IPS-11a (cell line): ENCODE data around the gene ASB6.

Experiments
- H3K4me3 ChIP-seq: one replicate; pipeline ENCODE4 v1.5.1; 2013; ENCODE audit warnings: low read depth, low read length, control low read depth

ASB6 gene

GRCh38 chr9:129627556-129628440 lies 14.2 kb downstream of the ASB6 start:
- H3K4me3 ChIP-seq, result no peak overlapping the region

- H3K4me3 ChIP-seq, result peak overlapping the region; percentile 85
Observed at GRCh38 chr9:129626625-129627284, 15.2 kb downstream of the ASB6 start.

- H3K4me3 ChIP-seq, result peak within 1 kb of the TSS; percentile 85
Observed at GRCh38 chr9:129626079-129626624, 15.8 kb downstream of the ASB6 start, which contains the start of gene NTMT1. Gene NTMT1 (plus strand): TSS chr9:129626163. CDS start chr9:129632704, 6,541 bp downstream.

GRCh38 chr9:129624947-129625346 lies 17.0 kb downstream of the ASB6 start:
- no peak overlapping the region for H3K4me3 ChIP-seq

- no peak overlapping the region for H3K4me3 ChIP-seq
Observed at GRCh38 chr9:129624168-129624759, 17.7 kb downstream of the ASB6 start.

GRCh38 chr9:129623331-129623730 lies 18.6 kb downstream of the ASB6 start:
- no peak overlapping the region for H3K4me3 ChIP-seq

GRCh38 chr9:129620669-129621295 lies 21.2 kb downstream of the ASB6 start, which contains the start of gene C9orf50:
Gene C9orf50 (minus strand): TSS chr9:129621101. CDS start chr9:129620574, 527 bp downstream.
- peak within 1 kb of the TSS; percentile 43 for H3K4me3 ChIP-seq

- H3K4me3 ChIP-seq, result peak overlapping the region; percentile 43
Observed at GRCh38 chr9:129619787-129620668, 21.9 kb downstream of the ASB6 start.

- H3K4me3 ChIP-seq, result no peak overlapping the region
Observed at GRCh38 chr9:129617167-129617566, 24.8 kb downstream of the ASB6 start.

GRCh38 chr9:129615407-129616285 lies 26.3 kb downstream of the ASB6 start:
- H3K4me3 ChIP-seq, result no peak overlapping the region

- H3K4me3 ChIP-seq, result no peak overlapping the region
Observed at GRCh38 chr9:129614932-129615331, 27.0 kb downstream of the ASB6 start.

- H3K4me3 ChIP-seq, result no peak overlapping the region
Observed at GRCh38 chr9:129613520-129614175, 28.3 kb downstream of the ASB6 start.

GRCh38 chr9:129612815-129613519 lies 29.0 kb downstream of the ASB6 start:
- no peak overlapping the region for H3K4me3 ChIP-seq

GRCh38 chr9:129612123-129612522 lies 29.8 kb downstream of the ASB6 start:
- H3K4me3 ChIP-seq, result no peak overlapping the region

- no peak overlapping the region for H3K4me3 ChIP-seq
Observed at GRCh38 chr9:129611307-129611800, 30.6 kb downstream of the ASB6 start.

GRCh38 chr9:129610473-129611306 lies 31.3 kb downstream of the ASB6 start:
- H3K4me3 ChIP-seq, result peak overlapping the region; percentile 43

- peak overlapping the region; percentile 43 for H3K4me3 ChIP-seq
Observed at GRCh38 chr9:129610213-129610472, 31.8 kb downstream of the ASB6 start.
